HG03378 (cell line): Measurements from ENCODE around the gene PDIA5.
"Not testable (repeated sequence)": the region's sequence is repeated elsewhere in the genome, so short reads cannot be mapped to it uniquely, and the experiment has no call there.

ENCODE experiments used
- ATAC-seq: cut with Tn5 transposase; IDR thresholded peaks from one replicate; pipeline ENCODE4 v1.9.1; 2021; ENCODE audit warnings: mild to moderate bottlenecking, moderate library complexity; ENCODE audit not compliant: unreplicated experiment

The PDIA5 gene

DNA sequence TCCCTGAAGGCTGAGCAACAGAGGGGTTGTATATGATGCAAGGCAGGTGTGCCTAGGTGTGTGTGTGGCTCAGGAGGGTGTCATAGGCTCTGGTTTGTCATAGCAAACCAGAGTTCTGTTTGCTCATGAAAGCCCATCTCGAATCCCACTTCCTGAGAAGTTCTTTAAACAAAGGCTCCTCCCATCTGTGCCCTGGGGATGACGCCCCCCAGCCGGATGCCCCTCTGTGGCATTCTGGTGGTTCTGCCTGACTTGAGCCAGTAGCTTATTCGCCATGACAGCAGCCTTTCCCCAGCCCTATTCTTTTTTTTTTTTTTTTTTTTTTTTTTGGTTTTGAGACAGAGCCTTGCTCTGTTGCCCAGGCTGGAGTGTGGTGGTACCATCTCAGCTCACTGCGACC lies 45.4 kb downstream of the PDIA5 start:
- ATAC-seq = no peak

DNA sequence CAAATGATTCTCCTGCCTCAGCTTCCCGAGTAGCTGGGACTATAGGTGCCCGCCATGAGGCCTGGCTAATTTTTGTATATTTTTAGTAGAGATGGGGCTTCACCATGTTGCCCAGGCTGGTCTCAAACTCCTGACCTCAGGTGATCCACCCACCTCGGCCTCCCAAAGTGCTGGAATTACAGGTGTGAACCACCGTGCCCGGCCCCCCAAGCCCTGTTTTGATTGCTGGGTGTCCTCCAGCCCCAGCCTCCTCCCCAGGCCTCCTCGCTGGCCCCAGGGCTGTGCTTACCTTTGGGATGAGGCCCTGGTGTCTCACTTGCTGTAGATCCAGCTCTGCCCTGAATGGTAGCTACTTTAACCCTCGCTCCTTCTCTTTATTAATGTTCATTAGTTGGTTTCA lies 45.8 kb downstream of the PDIA5 start:
- not testable (repeated sequence) for ATAC-seq

DNA sequence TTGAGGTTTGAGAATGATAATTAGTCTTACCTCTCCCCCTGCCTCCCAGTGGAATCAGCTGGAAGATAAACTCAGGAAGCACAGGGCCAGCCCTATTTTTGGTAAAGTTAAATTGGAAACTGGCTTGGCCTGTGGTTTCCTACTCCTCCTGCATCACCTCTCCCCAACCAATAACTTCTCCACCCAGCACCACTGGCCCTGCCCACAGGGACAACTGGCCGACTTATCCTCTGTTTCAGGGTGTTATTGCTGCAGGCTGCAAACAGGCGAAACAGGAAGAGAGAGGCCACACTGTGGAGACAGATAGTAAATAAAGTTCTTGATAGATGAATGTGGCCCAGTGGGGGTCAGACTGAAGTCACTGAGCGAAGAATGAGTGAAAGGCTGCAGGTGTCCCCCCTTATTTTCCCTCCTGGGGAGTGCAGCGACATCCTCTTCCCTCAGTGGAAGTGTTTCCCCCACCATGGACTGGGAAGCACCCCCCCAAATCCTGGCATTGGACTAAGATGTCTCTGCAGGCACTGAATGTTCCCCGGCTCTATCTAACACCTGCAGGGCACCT lies 47.1 kb downstream of the PDIA5 start:
- no peak for ATAC-seq

DNA sequence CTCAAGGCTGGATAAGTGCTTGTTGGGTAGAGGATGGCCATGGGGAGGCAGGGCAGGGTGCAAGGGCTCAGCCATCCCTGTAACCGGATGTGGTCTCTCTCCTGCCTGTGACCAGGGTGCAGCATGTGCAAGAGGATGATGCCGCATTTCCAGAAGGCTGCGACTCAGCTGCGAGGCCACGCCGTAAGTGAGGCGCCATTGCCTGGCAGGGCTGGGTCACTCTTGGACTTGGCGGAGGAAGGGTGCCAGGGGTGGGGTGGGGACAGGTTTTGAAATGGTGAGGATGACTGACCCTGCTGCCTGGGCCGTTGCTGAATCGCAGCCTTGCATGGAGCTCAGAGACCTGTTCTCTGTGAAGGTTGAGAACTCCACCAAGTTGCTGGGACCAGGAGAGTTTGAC lies 49.3 kb downstream of the PDIA5 start:
- ATAC-seq = no peak

DNA sequence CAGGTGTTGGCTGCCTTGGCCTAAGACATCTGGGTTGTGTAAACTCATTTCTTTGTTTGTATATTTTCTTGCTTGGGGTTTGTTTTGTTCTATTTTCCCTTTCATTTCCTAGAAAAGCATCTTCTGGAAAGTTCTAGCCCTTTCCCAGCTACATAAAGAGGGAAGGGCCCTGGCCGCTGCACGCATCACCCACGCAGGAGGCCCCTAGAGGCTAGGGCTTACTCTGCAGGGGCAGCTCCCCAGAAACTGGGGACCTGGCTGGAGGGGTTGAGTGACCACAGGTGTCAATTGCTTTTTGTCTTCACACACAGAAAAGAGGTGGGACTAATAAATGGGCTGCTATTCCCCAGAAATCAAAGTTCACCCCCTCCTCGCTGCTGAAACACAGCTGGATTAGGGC lies 52.6 kb downstream of the PDIA5 start:
- no peak for ATAC-seq

DNA sequence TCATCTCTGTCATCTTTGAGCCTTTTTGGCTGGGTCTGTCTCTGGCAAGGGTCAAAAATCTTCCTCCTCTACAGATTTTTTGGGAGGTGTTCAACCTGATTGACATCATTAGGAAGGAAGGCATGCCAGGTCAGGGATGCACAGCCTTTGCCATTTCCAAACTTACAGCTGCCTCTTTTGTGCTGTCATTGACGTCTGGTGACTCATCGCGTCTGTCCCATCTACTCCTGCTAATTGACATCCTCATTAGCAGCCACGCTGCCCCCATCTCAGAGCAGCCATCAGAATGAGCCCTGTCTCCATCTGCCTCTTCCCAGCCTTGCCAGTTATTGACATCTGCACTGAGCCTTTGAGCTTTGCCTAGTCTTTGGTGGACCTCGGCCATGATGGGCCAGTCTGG lies 53.0 kb downstream of the PDIA5 start:
- ATAC-seq = no peak

DNA sequence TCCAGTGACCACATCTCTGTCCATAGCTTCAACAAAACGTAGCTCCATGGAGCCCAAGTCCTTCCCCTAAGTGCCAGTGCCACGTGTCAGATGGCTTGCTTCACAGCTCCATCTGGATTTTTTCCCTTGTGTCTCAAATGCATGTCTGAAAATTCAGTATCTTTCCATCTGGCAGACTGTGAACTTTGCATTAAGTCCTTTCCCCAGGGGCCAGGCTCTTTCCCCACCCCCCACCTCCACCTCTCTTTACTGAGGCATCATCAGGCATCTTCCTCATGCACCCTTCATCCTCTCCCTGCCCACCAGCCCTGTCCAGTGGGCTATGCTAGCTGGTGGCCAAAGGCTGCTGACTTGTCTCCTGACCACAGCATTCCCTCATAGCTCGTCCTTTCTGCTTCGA lies 53.7 kb downstream of the PDIA5 start:
- ATAC-seq = no peak

DNA sequence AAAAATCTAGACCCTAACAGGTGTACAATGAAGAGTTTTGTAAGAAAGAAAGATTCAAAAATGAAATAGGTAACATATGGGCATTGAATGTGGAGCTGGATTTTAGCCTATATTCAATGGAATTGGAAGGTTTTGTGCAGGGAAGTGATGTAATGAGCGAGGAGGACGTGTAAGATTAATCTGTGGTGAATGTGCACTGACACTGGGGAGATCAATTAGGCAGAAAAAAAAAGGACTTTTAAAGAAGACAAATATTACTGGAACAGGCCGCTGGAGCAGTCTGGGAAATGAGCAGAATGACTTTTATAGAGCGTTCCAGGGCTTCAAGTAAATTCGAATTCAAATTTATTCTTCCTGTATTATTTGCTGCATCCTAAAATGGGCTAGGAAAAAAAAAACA lies 55.2 kb downstream of the PDIA5 start:
- no peak for ATAC-seq

DNA sequence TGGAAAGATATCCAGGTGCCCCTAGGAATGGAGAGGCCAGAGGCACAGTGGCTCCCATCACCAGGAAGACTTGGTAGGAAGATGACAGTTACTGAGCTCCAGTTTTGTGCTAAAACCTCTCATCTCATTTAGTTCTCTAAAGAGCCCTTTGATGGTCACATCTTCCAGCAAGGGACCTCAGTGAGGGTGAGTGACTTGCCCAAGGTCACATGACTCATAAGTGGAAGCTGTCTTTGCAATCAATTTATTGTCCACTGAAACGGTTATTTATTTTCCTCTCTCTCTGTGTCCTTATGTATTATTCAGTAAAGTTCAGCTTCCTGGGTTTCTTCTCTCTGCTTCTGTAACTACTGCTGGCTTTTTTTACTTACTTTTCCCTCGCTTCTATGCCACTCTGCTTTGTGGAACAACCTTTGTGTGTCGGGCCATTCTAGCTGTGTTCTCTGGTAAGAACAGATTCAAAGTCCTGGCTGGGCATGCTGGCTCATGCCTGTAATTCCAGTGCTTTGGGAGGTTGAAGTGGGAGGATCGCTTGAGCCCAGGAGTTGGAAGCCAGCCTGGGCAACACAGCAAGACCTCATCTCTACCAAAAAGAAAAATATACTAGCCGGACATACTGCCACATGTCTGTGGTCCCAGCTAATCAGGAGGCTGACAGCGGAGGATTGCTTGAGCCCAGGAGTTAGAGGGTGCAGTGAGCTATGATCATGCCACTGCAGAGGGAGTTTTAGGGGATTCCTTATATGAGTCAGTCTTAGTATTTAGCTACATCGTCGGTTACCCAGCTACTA lies 55.9 kb downstream of the PDIA5 start:
- no peak for ATAC-seq

DNA sequence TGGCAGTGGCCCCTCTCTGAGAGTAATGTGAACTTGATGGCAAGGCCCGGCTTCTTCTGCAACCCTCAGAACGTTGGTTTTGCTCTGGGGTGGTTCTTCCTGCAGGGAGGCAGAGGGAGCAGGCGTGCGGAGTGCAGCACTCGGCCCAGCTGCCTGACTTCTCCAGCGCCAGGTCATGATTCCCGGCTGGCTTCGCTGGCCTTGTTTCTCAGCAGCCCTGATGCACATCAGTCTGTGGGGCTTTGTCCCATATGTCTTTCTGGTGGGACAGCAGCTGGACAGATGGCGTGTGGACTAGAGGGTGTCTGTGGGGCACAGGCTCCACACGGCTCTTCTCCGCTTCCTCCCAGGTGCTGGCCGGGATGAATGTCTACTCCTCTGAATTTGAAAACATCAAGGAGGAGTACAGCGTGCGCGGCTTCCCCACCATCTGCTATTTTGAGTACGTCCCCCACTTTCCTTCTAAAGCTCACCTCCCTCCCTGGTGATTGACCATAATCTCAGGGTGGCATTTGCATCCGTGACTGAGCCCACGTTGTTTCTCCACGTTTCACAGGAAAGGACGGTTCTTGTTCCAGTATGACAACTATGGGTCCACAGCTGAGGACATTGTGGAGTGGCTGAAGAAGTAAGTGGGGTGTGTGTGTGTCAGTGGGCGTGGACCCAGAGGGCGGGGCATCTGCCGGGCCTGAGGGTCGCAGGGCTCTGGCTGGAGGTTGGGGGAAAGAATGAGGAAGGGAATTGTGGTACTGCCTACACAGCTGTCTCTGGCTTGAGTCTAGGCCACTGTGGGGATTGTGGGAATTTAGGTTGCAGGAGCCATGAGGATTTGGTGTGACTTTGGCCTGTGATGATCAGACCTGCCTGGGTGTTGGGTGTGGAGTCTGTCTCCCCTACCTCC lies 57.1 kb downstream of the PDIA5 start:
- ATAC-seq = no peak

DNA sequence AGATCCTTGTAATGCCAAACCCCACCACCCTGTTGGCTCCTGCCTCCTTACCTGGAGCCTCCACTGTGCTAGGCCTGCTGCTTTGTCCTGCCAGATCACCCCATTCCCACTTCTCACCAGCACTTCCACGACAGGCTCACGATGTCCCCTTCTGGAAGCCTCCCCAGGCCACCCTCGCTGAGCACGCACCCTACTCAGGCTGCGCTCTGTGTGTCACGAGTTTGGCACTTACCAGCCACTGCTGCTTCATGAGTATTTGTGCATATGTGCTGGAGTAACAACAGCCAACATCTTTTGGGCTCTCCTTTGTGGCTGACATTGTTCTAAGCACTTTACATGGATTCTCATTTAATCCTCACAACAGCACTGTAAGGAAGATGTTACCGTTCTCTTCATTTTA lies 58.1 kb downstream of the PDIA5 start:
- no peak for ATAC-seq

DNA sequence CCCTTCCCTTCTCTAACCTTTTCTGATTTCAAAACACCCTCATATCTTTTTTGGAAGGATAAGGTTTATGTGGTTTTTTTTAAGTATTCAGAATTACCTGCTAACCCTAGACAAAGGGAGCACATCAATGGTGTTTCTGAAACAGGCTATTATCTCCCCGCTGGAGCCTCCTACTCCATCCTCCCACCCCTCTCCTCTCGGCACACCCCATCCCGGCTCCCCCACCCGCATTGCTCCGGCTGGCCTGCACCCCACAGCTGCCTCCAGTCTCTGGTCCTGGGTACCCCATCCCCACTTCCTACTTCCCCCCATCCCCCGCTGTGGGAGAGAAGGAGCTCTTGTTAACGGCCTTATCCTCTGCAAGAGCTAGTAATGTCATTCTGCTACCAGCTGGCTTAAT lies 59.2 kb downstream of the PDIA5 start:
- no peak for ATAC-seq

DNA sequence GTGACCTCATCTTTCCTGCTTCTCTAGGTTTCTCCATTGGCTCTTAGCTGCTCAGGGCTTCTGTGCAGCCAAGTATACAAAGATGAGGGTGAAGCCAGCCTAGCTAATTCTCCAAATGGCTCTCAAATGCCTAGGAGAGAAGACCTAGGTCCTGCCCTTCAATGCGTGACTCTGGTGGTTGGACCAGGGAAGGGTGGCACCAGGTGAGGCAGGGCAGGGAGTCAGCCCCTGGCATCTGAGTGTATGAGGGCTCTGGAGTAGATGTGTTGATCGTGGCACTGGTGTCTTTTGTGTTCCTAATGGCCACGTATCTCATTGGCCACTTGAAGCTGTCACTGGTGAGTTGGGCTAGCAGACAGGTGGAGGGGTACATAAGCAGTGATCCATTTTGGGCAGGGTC lies 59.8 kb downstream of the PDIA5 start:
- no peak for ATAC-seq

DNA sequence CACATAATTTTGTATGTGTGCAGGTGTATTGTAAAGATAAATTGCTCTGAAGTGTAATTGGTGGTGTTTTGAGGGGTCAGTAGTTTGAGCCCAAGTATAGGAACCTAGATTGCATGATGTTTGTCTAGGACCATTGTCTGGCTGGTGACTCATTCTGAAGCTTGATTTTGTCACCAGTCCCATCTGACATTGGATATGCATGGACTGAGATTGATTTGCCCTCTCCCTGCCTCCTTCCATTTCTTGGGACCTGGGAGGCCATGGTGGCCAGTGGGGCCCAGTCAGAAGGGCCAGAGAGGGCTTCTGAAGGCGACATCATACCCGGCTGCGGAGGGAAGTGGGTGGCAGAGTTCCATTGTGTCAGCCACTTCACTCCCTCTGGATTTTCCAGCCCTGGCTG lies 62.3 kb downstream of the PDIA5 start:
- ATAC-seq = no peak

DNA sequence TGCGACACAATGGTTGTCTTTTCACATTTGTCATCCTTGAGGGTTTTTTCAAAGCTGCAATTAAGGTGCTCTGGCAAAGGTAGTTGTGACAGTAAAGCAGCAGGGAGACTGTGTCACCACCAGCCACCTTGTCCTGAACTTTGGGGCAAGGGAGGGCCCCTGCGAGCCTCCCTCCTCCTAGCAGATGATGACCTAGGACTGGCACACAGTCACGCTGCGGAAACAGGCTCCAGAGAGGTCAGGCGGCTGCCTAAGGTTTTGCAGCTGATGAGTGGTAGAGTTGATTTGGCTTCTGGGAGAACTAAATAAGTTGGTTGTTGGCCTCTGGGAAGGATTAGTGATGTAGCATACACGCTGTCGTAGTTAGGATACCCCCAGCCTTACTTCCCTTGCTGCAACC lies 62.7 kb downstream of the PDIA5 start:
- no peak for ATAC-seq

DNA sequence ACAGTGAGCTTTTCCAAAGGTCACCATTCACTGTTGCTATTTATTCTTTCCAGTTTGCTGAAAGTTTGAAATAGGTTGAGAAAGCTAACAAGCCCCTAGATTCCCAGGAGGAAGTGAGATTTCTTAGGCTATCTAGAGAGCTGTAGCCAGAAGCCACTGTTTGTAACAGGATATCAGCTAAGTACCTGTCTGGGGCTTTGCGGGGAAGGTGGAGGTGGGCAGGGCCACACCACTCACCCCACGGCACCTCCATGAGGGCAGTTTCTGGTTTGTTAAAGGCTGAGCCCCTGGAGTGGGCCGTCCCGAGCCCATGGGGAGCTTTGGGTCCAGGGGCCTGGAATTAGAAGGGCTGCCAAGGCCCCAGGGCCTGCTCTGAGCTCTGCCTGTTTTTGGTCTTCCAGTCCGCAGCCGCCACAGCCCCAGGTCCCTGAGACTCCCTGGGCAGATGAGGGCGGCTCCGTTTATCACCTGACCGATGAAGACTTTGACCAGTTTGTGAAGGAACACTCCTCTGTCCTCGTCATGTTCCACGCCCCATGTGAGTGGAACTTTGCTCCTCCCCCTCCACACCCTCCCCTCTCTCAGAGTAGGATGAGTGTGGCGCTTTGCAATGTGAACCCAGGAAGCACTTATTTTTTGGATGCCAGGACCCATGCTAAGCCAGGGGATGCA lies 63.4 kb downstream of the PDIA5 start:
- ATAC-seq = no peak

DNA sequence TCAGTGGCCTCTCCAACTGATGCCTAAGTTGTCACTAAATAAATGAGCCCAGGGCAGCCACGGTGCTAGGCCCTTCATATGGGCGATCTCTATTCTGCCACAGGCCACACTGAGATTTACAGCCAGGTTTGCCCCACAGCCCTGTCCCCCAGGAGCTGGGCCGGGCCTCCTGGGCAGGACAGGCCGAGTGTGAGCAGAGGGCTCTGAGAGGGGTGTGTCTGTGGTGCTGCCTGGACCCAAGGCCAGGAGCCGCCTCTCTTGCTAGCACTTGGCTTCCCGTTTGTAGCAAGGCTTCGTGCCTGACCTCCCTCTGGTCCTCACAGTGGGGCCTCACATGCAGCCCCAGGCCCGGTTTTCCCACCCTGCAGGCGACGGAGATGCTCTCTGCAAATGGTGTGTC lies 67.8 kb downstream of the PDIA5 start:
- no peak for ATAC-seq

DNA sequence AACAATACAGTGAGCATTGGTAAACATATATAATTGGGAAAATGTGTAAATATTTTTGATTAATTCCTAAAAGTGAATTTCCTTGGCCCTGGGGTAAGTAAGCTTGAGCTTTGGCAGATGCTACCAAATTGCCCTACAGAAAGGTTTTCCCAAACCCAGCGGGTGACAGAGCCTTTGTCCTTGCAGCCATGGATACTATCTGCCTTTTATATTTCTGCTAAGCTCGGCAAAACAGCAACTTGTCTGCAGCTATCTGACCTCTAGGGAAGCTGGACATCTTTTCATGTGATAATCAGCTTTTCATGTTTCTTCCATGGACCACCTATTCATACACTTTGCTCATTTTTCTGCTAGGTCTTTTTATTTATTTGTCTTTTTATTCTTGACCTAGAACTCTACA lies 70.2 kb downstream of the PDIA5 start:
- ATAC-seq = no peak

DNA sequence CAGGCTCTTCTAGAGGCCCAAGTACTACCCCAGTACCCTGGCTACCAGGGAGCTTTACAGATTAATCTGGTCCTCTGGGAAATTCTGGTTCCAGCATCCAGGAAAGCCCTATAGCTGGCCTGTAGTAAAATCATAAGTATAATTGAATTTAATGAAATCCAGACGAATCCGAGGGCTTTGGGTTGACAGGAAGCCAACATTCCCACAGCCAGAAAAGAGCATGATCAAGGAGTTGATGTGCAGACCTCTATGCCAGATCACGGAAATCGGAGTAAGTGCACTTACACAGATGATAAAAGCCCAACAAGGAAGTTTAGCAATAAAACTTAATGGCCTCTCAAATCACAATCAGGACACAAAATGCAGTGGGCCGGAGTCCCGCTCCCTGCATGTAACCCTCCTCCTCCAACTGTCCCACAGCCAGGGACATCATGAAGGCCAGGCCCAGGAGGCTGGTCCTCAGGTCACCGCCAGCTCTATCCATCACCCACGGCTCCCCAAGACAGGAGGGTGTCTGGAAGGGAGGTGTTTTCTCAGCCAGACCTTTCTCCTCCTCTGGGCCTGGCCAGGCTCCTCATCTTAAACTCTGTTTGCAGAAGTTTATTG lies 72.1 kb downstream of the PDIA5 start:
- no peak for ATAC-seq

DNA sequence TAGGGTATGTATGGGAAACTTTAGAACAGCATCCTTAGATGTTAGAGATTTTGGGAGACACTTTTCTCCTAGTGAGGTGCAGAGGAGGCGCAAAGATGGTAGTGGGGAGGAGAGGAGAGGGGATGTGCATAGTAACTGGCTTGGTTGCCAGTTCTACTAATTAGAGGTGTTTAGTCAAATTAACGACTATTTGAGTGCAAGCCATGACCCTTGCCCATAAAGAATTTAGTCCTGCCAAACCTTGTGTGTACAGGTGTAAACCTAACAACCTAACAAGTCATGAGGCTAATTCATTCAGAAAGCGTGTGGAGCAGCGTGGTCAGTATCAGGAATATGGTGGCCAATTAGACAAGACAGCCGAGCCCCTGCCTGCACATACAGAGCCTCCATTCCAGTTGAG lies 72.7 kb downstream of the PDIA5 start:
- ATAC-seq = no peak

DNA sequence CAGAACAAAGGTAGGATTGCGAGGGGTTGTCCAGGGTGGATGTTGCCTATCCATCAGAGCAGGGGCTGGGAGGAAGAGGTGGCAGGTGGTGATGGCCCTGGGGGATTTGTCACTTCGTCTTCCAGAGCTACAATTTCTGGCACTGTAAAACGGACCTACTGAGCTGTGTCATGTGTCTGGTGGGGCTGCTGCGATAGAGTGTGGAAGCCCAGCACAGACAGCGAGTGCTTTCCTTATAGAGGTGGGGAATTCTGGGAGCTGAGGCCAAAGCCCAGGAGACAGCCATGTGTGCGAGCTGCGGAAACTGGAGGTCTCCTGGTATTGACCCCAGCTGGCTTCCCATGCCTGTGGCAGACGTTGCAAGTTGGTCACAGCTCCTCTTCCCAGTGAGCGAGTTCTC lies 73.7 kb downstream of the PDIA5 start:
- ATAC-seq = no peak
